Type B pancreatic cell (in vitro differentiated cells): Measurements from ENCODE around the gene MTLN. TPM values are rescaled to one million over a fixed set of nuclear protein-coding genes. Genes with fewer than 3 reads are reported as not detected.
"Not testable (repeated sequence)": the region's sequence is repeated elsewhere in the genome, so short reads cannot be mapped to it uniquely, and the experiment has no call there.

Experiments used
- DNase-seq: peaks from one replicate; pipeline ENCODE4 v3.0.0; 2021; ENCODE audit warnings: mixed read lengths; ENCODE audit not compliant: unreplicated experiment; ENCODE audit errors: extremely low spot score
- H3K27ac Mint-ChIP-seq: 2 replicates; pipeline ENCODE4 v1.8.0; 2021; ENCODE audit warnings: mild to moderate bottlenecking, mixed read lengths
- H3K27me3 Mint-ChIP-seq: 2 replicates; pipeline ENCODE4 v1.8.0; 2021; ENCODE audit warnings: mixed read lengths
- H3K36me3 Mint-ChIP-seq: 2 replicates; pipeline ENCODE4 v1.8.0; 2021; ENCODE audit warnings: mixed read lengths
- H3K4me1 Mint-ChIP-seq: one replicate; pipeline ENCODE4 v1.8.0; 2021; ENCODE audit warnings: mixed read lengths; ENCODE audit not compliant: unreplicated experiment
- H3K4me3 Mint-ChIP-seq: 2 replicates; pipeline ENCODE4 v1.8.0; 2021; ENCODE audit warnings: mild to moderate bottlenecking, mixed read lengths
- H3K9me3 Mint-ChIP-seq: 2 replicates; pipeline ENCODE4 v1.8.0; 2021; ENCODE audit warnings: mixed read lengths
- total RNA-seq: library from RNA; stranded (reverse); gene quantifications from 2 replicates; pipeline ENCODE4 v1.2.1, GENCODE V29; 2021; ENCODE audit warnings: low replicate concordance
- TF ChIP-seq, protein P1 (sequence below): fragments of 200-600 bp; sonication (generic); conservative IDR thresholded peaks from 2 replicates; pipeline ENCODE4 v1.5.0; 2021; ENCODE audit warnings: antibody characterized with exemption, mild to moderate bottlenecking

The MTLN gene
- total RNA-seq, 1 donor from 2014 or later, result 18.4 TPM

GRCh38 chr2:110198016-110198415 lies 14.3 kb downstream of the MTLN start:
- Mint-ChIP-seq H3K4me3 (no peak overlapping the region), H3K27me3 (no peaks in the 10 kb centered on the region), H3K4me1 (no peaks in the 10 kb centered on the region), H3K36me3 (no peaks in the 10 kb centered on the region), H3K27ac (no peak overlapping the region), H3K9me3 (no peaks in the 10 kb centered on the region)
- no peak for DNase-seq
- TF ChIP-seq, protein P1, sequence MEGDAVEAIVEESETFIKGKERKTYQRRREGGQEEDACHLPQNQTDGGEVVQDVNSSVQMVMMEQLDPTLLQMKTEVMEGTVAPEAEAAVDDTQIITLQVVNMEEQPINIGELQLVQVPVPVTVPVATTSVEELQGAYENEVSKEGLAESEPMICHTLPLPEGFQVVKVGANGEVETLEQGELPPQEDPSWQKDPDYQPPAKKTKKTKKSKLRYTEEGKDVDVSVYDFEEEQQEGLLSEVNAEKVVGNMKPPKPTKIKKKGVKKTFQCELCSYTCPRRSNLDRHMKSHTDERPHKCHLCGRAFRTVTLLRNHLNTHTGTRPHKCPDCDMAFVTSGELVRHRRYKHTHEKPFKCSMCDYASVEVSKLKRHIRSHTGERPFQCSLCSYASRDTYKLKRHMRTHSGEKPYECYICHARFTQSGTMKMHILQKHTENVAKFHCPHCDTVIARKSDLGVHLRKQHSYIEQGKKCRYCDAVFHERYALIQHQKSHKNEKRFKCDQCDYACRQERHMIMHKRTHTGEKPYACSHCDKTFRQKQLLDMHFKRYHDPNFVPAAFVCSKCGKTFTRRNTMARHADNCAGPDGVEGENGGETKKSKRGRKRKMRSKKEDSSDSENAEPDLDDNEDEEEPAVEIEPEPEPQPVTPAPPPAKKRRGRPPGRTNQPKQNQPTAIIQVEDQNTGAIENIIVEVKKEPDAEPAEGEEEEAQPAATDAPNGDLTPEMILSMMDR, result no peak

- H3K9me3 Mint-ChIP-seq, result no peaks in the 10 kb centered on the region
- TF ChIP-seq, protein P1, result no peak
- H3K27ac Mint-ChIP-seq, result no peak overlapping the region
- no peak overlapping the region for H3K4me3 Mint-ChIP-seq
- no peak for DNase-seq
- H3K36me3 Mint-ChIP-seq, result no peaks in the 10 kb centered on the region
- H3K4me1 Mint-ChIP-seq, result no peaks in the 10 kb centered on the region
- H3K27me3 Mint-ChIP-seq, result no peaks in the 10 kb centered on the region
These were observed 14.9 kb downstream of the MTLN start for GRCh38 chr2:110197452-110197851.

- not testable (repeated sequence) for H3K27ac Mint-ChIP-seq, H3K27me3 Mint-ChIP-seq, H3K4me3 Mint-ChIP-seq, H3K4me1 Mint-ChIP-seq, H3K9me3 Mint-ChIP-seq, DNase-seq
- H3K36me3 Mint-ChIP-seq, result peaks cover 19% of the 10 kb centered on the region
These were observed 22.2 kb downstream of the MTLN start for GRCh38 chr2:110190169-110190568.

GRCh38 chr2:110182449-110182848 lies 29.9 kb downstream of the MTLN start:
- Mint-ChIP-seq H3K27me3 (no peaks in the 10 kb centered on the region), H3K4me3 (no peak overlapping the region), H3K27ac (no peak overlapping the region), H3K9me3 (peaks cover 7% of the 10 kb centered on the region), H3K4me1 (no peaks in the 10 kb centered on the region), H3K36me3 (peaks cover 22% of the 10 kb centered on the region)
- no peak for DNase-seq
- TF ChIP-seq, protein P1, result no peak

GRCh38 chr2:110180036-110180435 lies 32.3 kb downstream of the MTLN start:
- no peaks in the 10 kb centered on the region for H3K27me3 Mint-ChIP-seq
- H3K4me1 Mint-ChIP-seq, result no peaks in the 10 kb centered on the region
- peaks cover 13% of the 10 kb centered on the region for H3K36me3 Mint-ChIP-seq
- TF ChIP-seq, protein P1, result no peak
- no peak overlapping the region for H3K27ac Mint-ChIP-seq
- no peak overlapping the region for H3K4me3 Mint-ChIP-seq
- H3K9me3 Mint-ChIP-seq, result peaks cover 7% of the 10 kb centered on the region
- no peak for DNase-seq

DNA sequence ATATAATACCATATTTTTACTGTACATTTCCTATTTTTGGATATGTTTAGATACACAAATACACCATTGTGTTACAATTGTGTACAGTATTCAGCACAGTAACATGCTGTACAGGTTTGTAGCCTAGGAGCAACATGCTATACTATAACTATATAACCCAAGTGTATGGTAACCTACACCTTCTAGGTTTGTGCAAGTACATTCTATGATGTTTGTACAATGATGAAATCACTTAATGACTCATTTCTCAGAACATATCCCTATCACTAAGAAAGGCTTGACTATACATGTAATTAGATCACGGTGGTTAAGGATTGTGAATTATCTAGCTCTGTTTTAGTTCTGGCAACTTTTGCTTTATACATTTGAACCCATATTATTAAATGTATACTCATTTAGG lies 38.8 kb downstream of the MTLN start:
- Mint-ChIP-seq H3K4me3 (no peak overlapping the region), H3K27ac (no peak overlapping the region), H3K9me3 (no peaks in the 10 kb centered on the region), H3K27me3 (no peaks in the 10 kb centered on the region), H3K4me1 (no peaks in the 10 kb centered on the region), H3K36me3 (no peaks in the 10 kb centered on the region)
- TF ChIP-seq, protein P1, result no peak
- no peak for DNase-seq
